Germinal center (tissue), 1 donor: ENCODE data around the gene MAPRE3.
A peak's percentile ranks its signal among the peaks of the same experiment; 100 is the strongest.

ENCODE experiments used
- DNase-seq: peaks from one replicate; pipeline ENCODE4 v3.0.0; 2012; ENCODE audit warnings: mixed read lengths, low spot score

MAPRE3 gene

DNA sequence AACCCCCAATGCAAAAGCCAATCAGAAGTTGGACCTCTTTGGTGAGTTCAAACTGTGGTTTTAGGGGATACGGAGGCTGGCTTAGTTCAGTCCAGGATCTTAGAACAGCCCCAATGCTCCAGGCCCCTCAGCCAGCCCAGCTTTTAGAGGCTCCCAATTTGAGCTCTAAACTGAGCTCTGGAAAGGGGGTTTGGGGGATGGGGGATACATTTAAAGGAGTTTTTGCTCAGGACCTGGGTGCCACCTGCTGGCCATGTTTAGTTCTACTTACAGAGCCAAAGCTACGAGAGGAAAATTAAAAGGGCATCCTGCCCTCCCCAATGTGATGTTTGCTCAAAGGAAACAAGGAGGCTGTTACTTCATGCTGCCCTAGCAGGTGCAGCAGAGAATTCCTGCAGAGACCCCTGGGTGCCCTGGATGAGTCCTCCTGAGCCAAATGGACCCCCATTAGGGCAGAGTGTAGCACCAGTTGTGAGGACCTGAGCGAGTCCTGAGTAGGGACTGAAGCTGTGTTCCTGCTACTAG, 46.4 kb downstream of the MAPRE3 start:
- DNase-seq, result peak; percentile 63

- no peak for DNase-seq
Measured at GRCh38 chr2:27018142-27018541, 47.7 kb downstream of the MAPRE3 start.

GRCh38 chr2:27019459-27019858, 49.0 kb downstream of the MAPRE3 start:
- no peak for DNase-seq

DNA sequence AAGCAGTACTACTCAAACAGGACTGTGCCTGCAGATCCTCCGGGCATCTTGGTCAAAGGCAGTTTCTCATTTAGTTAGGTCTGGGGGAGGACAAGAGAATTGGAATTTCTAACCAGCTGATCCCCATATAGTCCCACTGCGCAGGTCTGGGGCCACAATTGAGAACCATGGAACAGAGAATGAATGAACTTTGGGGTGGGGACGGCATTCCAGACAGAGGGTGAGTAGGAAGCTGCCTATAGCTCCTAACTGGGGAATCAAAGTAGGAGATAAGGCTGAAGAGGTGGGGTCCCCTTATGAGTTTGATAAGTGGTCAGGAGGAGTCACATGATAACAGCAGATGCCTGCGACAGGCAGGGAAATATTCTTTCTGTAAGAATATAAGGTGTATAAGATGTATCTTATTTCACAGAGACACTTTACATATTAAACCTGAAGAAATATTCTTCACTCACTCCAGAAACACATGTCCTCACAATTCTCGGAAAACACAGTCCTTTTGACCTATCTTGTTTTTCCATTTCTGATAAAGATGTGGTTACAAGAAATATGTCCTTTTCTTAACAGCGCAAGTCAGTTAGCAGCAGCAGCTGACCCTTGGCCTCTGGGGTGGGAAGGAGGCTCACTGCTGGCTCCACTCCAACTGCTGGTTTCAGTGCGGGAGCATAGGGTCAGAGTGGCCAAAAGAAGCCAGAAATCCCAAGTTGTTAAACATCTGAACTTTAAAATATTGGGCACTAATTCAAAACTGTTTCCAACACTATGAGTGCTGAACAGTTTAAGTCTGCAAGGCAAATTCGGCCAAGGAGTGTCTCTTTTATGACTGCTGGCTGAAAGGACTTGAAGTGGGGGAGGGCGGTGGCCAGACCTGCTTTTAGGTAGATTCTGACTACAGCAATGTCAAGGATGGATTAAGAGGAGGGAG, 49.8 kb downstream of the MAPRE3 start:
- no peak for DNase-seq

GRCh38 chr2:27021253-27022049, 51.0 kb downstream of the MAPRE3 start:
- DNase-seq, result no peak

DNA sequence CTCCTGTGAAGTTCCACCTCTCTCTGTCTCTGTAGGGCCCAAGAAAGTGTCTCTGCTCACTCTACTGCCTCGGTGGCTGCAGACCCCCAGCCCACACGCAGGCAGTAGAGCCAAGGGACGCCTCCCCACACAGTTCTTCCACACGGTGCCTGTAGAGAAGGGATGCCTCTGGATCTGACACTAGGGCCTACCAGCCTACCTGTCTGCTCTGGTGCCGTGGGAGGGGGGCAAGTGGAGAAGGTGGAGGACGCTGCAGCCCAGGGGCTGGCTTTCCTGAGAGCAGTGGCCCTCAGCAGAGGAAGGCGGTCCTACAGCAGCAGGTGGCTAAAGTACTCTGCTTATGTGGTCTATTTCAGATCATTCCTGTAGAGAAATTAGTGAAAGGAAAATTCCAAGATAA, 53.3 kb downstream of the MAPRE3 start:
- no peak for DNase-seq

GRCh38 chr2:27024188-27024587, 53.8 kb downstream of the MAPRE3 start:
- DNase-seq, result no peak

DNA sequence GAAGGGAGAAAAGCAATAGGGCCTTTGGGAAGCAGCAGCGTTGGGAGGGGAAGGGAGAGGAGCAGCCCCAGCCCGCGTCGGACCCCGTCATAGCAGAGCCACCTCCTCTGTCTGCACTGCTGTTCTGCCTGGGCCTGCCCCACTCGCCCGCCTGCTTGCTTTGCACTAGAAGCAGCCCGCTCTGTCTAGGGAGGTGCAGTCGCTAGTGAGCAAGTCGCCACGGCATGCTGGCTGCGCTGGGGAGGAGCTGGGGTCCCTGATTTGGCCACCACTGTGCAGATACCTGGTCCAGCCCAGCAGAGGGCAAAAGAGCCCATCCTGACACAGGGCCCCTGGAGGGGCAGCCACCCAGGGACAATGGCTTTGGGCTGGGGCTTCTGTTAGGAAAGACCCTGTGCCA, 54.4 kb downstream of the MAPRE3 start:
- DNase-seq, result no peak

DNA sequence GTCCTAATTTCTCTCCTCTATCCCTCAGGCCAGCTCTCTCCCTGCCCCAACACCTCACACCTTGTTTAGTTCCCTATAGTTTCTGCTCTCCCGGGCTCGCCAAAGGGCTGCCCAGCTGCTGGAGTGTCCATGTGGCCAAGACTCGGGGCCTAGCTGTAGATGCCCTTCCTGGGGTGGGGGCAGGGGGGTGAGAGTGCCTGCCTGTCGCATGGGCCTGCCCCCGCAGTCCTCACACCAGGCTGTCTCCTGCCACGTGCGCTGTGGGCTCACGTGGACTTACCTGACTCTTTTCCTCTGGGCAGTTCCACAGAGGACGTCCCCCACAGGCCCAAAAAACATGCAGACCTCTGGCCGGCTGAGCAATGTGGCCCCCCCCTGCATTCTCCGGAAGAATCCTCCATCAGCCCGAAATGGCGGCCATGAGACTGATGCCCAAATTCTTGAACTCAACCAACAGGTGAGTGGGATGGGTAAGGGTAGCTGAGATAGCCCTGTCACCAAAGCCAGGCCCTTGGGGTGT, 54.9 kb downstream of the MAPRE3 start:
- no peak for DNase-seq

DNA sequence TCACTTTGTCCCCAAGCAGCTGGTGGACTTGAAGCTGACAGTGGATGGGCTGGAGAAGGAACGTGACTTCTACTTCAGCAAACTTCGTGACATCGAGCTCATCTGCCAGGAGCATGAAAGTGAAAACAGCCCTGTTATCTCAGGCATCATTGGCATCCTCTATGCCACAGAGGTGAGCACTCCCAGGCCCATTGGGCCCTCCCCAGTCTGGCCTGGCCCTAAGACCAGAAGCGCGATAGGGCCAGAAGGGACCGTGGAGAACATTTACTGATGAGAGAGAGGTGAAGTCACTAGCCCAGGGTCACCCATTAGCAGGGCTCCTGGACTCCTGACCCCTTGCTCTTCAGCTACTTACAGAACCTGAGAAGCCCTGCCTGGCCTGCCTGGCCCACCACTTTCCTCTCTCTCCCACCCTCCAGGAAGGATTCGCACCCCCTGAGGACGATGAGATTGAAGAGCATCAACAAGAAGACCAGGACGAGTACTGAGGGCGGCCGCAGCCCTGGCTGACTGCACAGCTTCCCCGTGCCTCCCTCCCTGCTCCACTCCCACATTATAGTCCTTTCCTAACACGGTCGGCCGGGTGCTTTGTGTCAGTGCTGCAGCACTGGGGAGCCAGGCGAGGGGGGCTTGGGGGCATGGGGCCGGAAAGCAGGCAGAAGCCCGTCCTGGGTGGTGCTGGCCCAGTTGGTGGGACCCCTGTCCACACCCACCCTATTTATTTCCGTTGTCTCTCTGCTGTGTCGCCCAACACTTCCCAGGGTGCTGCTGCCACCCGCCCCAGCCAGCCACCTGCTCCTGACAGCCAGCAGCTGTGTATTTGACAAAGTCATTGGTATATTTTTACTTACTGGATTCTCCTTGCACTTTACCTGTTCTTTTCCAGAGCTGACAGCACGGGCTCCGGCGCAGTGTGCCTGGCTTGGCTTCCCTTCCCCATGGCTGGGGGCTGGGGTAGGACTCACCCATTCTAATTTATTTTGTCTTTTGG, 55.7 kb downstream of the MAPRE3 start:
- no peak for DNase-seq

- no peak for DNase-seq
Measured at GRCh38 chr2:27027211-27027651, 56.8 kb downstream of the MAPRE3 start.

- no peak for DNase-seq
Measured at GRCh38 chr2:27029051-27029450, 58.6 kb downstream of the MAPRE3 start.

DNA sequence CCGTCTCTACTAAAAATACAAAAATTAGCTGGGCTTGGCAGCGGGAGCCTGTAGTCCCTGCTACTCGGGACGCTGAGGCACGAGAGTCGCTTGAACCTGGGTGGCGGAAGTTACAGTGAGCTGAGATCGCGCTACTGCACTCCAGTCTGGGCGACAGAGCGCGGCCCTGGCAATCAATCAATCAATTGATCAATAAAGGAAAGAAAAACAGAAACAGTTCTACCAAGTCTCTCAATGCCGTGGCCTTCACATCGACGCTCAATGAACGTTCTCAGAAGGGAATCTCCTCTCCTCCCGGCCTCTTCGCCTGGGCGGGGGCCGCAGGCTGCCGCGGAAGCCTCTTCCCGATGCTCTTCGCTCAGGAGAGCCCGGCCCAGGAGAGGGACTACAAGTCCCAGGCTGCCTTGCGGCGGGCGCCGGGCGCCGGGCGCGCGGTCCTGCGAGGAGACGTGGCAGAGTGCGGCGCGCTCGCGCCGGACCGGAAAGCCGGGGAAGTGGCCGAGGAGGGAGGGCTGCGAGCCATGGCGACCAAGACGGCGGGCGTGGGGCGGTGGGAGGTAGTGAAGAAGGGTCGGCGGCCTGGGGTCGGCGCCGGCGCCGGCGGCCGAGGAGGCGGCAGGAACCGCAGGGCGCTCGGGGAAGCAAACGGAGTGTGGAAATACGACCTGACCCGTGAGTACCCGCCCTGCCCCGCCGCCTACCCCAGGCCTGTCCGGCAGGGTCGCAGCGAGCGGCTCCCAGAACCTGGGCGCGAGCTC, 62.2 kb downstream of the MAPRE3 start, which contains the start of gene TMEM214:
Gene TMEM214 (plus strand): TSS at position 471 of the 758 bp plus-strand sequence. CDS start 51 bp downstream, at position 522.
- DNase-seq, result peak; percentile 88

- DNase-seq, result no peak
Measured at GRCh38 chr2:27033253-27033852, 62.9 kb downstream of the MAPRE3 start.

- no peak for DNase-seq
Measured at GRCh38 chr2:27038012-27038411, 67.6 kb downstream of the MAPRE3 start.

DNA sequence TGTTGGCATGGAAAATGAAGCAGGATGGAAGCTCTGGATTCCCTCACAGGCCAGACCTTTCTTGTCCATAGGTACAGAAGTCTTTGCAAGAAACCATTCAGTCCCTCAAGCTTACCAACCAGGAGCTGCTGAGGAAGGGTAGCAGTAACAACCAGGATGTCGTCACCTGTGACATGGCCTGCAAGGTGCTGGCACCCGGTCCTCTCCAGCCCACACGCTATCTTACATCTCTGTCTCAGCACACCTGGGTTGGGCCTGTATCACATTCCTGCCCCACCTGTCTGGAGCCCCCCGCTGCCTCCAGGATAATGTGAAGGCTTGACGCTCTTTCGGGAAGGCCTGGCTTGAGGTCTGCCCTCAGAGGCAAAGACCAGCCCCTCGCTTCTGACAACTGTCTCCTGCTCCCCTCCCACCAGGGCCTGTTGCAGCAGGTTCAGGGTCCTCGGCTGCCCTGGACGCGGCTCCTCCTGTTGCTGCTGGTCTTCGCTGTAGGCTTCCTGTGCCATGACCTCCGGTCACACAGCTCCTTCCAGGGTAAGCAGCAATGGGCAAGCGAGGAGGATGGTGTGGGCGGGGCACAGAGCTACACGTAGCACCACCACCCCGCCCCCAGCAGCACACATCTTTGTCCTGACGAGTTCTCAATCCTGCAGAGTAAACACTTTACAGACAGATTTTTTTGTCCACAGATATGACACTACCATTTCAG, 68.3 kb downstream of the MAPRE3 start:
- no peak for DNase-seq

DNA sequence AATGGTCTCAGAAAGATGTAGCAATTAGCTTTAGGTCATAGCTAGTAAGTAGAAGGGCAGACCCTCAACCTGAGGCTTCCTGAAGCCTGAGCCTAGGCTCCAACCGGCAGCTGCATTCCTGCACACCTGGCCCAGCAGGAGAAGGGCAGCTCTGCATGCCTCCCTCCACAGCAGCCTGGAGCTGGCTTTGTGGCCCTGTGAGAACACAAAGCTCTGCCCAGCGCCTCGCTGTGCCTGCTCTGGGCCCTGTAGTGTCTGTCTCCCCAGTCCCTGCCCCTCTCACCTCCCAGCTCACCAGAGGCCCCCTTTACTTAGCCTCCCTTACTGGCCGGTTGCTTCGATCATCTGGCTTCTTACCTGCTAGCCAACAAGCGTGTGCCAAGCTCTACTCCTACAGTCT, 69.0 kb downstream of the MAPRE3 start:
- no peak for DNase-seq

GRCh38 chr2:27039871-27040270, 69.4 kb downstream of the MAPRE3 start:
- no peak for DNase-seq

DNA sequence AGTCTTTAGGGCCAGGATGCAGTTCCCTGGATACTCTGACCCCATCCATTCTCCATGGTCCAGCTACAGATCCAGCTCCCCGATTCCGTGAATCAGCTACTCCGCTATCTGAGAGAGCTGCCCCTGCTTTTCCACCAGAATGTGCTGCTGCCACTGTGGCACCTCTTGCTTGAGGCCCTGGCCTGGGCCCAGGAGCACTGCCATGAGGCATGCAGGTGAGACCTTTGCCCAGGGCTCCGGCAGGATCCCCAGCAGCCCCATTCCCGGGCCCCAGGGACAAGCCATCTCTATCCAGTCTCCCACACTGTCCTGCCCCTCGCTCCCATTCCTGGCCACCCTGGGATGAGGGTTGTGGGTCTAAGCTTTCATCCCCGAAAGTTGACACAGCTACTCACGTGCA, 69.8 kb downstream of the MAPRE3 start:
- DNase-seq, result no peak
